Stimulated activated CD4-positive, alpha-beta T cell treated with anti-CD3 and anti-CD28 coated beads, Interleukin-4, amount 100 ng/mL, for 4 hours (primary cell): ENCODE data around the gene PRKAR2A.
"Not testable (repeated sequence)": the region's sequence is repeated elsewhere in the genome, so short reads cannot be mapped to it uniquely, and the experiment has no call there.

Experiments
- DNase-seq, 2 experiments: peaks; one replicate each; pipeline ENCODE4 v3.0.0-alpha.2; 2020

PRKAR2A gene

DNA sequence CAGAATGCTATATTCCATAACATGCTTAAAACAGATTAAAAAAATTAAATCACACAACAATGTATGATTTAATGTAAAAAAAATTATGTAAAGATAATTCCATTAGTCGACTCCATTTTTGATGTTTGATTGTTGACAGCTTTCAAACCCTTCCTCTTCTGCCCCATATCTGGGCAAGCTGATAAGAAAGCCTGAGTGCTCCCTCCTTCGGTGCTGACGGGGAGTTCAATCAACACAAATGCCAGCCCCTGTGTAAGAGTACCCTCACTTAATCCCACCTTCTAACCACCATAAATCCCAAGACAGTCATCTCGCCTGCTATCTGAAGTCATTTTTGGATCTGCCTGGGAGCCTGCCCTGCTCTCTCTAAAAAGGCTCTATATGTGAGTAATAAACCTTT lies 70.8 kb downstream of the PRKAR2A start:
- no peak for DNase-seq

DNA sequence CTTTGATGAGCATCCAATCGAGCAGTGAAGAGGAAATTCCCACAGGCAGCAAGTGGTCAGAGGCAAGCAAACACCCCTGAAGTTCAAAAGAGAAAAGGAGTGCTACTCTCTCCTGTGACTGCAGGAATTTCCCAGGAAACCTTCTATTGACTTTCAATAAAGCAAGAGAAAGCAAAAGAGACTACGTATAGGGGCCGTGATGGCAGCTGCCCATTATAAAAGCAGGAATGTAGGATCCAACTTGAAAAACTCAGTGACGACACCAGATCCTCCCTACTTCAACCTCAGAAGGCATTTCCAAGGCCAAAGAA lies 77.5 kb downstream of the PRKAR2A start:
- DNase-seq: no peak

DNA sequence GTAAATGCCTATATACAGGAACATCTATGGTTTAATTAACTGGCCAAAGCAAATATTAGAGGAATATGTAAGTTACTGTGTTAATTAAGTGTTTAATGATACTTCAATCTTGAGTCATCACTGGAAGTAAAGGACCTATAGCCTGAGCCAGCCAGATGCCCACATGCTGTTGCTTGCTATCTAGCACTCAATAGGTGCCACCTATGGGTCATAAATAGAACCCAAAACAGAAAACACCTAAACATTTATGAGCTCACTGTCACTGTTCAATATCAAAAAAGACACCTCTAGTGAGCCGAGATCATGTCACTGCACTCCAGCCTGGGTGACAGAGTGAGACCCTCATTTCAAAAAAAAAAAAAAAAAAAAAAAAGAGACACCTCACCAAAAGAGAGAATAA lies 82.3 kb downstream of the PRKAR2A start:
- DNase-seq: no peak

DNA sequence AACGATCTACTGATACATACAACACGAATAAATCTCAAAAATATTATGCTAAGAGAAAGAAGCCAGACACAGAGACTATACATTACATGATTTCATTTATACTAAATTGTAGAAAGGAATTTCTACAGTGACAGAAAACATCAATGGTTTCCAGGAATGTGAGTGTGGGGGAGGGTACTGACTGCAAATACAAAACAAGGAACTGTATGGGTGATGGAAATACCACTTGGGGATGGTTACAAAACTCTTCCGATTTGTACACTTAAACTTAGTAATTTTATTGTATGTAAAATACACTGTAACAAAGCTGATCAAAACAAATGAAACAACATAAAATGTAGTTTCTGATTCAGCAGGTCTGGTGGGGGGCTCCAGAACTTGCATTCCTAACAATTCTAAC lies 84.9 kb downstream of the PRKAR2A start:
- no peak for DNase-seq

DNA sequence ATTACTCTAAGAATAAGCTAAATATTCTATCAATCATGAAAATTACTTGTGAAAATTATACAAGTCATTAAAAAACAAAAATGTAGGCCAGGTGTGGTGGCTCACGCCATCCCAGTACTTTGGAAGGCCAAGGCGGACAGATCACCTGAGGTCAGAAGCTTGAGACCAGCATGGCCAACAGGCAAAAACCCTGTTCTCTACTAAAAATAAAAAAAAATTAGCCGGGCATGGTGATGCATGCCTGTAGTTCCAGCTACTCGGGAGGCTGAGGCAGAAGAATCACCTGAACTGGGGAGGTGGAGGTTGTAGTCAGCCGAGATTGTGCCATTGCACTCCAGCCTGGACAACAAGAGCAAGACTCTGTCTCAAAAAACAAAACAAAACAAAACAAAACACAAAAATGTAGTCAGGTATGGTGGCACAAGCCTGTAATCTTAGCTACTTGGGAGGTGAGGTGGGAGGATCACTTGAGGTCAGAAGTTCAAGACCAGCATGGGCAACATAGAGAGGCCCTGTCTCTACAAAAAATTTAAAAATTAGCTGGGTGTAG lies 87.6 kb downstream of the PRKAR2A start:
- DNase-seq: not testable (repeated sequence)

DNA sequence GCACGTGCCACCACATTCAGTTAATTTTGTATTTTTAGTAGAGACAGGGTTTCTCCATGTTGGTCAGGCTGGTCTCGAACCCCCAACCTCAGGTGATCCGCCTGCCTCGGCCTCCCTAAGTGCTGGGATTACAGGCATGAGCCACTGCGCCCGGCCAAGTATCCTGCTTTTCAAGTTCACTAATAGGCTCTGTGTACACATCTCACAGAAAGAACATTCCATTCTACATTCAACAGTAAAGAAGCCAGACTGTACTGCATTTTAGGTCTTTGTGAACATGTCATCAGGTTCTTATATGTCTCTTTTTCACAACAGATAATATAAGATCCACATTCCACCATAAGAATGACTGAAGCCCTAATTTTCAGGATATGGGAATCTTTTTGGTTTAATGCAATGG lies 88.1 kb downstream of the PRKAR2A start:
- DNase-seq: not testable (repeated sequence)

DNA sequence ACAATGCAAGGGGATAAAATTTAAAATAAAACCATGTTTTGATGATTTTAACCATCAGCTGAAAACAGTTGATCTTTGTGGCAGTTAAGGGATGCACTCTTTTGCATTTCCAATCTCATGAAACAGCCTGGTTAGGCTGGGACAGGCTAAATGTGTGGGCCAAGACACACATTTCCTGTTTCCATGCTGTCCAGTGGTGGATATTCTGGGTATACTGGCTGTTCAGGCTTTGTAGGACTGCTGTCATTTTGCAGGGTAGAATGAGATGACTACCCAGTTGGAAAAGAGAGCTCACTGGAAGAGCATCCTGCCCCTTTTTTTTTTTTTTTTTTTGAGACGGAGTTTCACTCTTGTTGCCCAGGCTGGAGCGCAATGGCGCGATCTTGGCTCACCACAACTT lies 88.6 kb downstream of the PRKAR2A start:
- DNase-seq: no peak

DNA sequence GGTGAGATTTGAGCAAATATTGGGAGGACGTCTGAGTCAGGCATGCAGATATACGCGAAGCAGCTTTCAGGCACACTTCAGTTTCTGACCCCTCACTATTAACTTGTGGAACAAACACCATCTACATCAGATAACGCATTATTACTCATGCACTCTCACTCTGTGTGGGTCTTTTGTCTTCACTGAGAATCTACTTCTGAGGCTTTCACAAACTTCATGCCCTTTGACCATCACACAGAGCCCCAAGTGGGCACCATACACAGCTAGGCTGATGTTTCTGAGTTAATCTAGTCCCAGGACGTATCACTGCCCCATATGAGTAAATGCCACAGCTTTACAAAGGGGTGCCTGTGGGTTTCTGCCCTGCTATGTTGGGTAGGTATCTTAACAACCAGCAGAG lies 91.0 kb downstream of the PRKAR2A start:
- DNase-seq: no peak

DNA sequence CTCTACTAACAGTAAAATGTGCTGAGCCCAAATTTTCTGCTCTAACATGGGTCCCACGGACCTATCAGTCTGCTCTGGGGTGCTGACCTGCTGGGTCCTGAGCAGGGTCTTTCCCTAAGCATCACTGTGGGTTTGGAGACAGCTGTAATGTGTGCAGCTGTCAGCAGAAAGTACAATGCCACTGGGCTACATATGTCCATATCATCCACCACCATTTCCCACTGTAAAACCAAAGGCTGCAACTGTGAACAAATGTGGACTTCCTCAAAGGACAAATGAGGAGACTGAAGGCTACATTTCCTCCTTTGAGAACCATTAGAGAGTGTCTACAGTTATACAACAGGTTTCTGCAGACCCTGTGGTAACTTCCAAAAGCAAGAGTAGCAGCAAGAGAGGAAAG lies 96.8 kb downstream of the PRKAR2A start:
- no peak for DNase-seq

DNA sequence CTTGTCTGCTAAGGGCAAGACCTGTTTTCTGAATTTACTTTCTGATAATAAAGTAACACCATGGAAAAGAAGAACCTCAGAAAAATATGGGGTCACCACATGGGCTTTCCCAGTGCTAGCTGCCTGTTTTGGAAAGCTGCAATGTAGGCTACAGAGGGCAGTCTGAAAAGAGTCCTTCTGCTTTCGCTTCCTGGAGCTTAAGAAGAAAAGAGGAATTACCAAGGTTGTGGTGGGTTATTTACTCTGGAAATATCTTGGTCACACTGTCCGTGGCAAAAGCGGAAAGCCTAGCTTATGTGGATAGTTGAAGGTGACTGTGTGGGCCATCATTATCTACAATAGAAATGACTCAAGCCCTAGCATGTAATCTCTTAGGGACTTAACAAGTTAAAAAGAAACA lies 98.9 kb downstream of the PRKAR2A start:
- DNase-seq: no peak

DNA sequence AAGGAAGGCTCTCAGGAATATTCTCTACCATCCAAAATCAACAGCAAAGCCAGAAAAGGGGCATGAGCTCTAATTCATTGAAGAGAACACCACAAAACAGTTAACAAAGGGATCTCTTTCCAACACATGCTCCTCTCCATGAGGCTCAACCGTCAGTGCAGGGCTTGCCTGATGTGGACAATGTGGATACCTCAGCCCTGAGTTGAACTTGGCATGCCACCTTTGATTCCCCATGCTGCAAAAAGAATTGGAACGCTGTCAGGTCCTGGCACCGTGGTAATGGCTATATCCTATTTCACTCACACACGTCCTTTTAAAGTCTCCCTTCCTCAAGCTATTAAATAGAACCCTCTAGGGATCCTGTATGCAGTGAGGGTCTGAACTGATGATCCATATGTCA lies 100.0 kb downstream of the PRKAR2A start:
- no peak for DNase-seq

DNA sequence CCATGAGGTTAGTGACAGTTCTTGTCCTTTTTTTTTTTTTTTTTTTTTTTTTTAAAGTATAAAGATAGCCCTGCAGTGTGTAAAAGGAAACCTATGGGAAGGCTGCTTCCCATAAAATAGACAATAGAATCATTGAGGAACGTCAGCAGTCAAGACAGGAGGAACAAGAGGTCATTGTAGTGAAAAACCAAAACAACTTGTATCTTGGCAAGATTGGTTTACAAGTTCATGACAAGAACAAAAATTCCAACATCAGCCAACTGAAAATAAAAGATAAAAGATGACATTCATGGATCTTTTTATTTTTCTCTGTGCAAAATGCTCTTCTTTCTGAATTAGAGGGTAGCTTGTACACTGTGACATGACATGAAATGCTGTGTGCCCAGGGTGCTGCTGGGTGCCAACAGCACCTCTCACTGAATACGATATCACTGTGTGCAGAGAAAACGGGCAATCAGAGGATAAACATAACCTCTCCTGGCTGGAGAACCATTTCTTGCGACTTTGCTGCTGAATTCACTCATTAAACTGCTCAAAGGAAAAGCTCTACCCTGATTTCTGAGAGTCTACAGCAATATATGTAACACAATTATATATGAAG lies 100.6 kb downstream of the PRKAR2A start:
- no peak for DNase-seq

DNA sequence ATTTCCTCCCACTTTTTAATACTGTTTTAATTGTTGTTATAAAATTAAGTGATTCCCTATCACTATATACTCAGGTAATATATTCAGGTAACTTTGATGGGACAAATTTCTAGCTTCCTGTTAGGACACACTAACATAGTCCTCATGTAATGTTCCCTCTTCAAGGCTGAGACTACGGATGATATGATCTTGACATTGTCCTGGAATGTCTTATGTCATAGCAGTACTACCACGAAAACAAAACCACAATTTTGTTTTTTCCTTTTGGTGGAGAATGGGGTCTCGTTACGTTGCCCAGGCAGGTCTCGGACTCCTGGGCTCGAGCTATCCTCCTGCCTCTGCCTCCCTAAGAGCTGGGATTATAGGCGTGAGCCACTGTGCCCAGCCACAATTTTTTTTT lies 103.9 kb downstream of the PRKAR2A start:
- DNase-seq: no peak

DNA sequence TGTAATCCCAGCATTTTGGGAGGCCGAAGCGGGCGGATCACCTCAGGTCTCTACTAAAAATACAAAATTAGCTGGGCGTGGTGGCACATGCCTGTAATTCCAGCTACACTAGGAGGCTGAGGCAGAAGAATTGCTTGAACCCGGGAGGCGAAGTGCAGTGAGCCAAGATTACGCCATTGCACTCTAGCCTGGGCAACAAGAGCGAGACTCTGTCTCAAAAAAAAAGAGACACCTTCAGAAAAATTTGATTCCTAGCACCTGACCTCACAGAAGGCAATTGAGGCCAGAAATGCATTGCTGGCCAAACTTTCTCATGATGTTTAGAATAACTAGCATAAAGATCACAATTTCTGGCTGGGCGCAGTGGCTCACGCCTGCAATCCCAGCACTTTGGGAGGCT lies 106.4 kb downstream of the PRKAR2A start:
- not testable (repeated sequence) for DNase-seq

DNA sequence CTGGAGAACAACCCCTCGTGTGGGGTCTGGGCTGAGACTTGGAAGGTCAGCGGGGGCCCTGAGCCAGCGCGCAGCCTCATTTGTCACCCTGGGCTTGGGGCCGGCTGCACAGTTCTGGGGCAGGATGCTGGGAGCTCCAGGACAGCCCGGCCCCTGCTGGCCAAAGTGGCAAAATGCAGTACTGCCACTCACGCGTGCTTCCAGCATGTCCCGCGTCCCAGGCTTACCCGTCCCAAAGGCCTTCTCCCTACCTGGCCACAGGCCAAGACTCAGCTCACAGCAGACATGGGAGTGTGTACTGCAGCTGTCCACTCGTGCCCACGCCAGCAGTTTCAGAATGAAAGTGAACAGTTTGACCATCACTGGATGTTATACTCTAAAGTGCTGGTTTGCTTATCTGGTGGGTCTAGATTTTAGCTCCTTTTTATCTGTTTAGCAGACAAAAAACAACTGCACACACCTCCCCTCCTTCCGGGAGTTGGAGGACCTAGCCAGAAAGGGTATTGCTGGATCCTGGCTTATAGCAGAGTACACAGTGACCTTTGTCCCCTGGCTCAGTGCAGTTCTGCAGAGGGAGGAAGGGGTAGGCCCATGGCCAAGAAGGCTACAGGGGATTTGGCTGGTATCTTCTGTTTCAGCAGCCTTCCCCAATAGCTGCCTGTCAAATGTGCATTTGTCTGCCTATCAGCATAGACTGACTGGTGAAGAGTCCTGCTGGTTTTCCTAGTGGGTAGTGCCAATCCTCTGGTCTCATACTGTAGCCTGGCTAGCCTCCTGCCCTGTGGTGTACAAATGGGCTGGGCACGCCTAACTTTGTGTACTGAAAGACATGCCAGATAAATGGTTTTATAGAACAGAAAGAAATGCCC lies 107.5 kb downstream of the PRKAR2A start:
- peak; percentile 27 to 41 for DNase-seq

DNA sequence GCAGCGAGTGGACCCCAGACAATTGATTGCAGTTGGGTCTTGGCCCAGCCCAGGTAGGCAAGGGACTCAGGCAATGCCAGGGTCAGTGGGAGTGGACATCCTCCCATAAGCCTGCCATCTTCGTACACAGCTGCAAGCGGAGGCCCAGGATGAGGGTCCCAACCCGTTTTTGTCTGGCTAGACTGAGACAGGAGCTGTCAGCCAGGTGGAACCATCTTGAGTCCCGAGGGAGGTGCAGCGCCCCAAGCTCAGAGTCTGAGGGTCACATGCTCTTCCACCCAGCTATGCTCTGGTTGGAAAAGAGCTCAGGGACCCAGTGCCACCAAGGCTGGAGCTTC lies 108.1 kb downstream of the PRKAR2A start:
- DNase-seq: no peak

DNA sequence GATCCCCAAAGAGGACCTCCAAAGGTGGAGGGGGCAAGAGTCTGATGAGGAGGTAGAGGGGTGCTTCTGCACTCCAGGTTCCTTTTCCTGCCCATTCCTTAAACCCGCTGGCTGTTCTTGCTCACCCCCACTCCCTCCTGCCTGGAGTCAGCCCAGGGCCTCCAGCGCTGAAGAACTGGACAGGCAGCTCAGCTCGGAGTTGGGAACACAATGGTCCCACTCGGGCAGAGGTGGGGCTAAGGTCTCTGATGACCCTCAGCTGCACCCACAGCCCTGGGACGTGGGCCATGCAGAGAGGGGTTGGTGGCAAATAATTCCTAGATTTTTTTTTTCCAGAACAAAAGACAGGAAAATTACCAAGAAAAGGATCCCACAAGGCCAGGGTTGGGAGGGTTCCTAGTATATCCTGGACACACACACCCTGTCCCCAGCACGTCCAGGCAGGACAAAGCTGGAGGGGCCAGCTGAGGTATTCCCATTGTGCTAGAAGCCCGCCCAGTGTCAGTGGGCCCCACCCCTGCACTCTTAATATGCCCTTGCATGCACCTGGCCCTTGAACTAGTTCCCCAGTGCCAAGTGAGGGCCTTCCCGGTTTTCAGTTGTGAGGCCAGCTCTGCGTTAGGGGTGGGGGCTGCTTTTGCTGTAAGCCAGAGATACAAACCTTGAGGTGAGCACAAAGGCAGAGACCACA lies 108.6 kb downstream of the PRKAR2A start:
- no peak for DNase-seq

DNA sequence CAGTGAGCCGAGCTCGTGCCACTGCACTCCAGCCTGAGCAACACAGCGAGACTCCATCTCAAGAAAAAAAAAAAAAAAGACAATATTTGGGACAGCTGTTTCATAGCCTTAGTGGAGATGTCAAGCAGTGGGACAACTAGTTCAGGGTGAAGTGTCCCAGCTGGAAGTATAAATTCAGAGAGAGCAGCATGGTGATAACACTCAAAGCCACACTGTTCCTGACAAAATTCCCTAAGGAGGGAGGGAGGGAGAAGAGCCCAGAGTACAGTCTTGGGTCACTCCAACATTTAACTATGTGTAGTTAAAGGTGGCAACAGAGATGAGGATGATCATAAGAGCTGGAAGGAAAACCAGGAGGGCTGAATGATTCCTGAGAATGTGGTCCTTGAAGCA lies 109.5 kb downstream of the PRKAR2A start:
- no peak for DNase-seq

DNA sequence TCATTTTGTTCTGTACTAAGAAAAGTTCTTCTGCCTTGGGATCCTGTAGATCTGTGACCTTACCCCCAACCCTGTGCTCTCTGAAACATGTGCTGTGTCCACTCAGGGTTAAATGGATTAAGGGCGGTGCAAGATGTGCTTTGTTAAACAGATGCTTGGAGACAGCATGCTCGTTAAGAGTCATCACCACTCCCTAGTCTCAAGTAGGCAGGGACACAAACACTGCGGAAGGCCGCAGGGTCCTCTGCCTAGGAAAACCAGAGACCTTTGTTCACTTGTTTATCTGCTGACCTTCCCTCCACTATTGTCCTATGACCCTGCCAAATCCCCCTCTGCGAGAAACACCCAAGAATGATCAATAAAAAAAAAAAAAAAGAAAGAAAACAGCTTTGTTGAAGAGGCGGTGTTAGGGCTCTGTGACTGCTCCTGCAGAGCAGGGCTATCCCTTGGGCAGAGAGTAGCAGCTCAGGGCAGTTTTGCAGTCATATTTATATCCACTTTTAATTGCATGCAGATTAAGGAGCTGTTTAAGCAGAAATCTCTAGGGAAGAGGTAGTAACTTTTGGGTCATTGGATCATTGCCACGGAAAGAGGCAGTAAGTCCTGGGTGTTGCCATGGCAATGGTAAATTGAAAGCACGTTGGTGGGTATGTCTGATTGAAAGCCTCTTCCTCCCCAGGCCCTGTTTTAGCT lies 112.5 kb downstream of the PRKAR2A start:
- DNase-seq: not testable (repeated sequence)

DNA sequence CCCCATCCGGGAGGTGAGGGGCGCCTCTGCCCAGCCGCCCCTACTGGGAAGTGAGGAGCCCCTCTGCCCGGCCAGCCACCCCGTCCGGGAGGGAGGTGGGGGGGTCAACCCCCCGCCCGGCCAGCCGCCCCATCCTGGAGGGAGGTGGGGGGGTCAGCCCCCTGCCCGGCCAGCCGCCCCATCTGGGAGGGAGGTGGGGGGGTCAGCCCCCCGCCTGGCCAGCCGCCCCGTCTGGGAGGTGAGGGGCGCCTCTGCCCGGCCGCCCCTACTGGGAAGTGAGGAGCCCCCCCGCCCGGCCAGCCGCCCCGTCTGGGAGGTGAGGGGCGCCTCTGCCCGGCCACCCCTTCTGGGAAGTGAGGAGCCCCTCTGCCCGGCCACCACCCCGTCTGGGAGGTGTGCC lies 113.1 kb downstream of the PRKAR2A start:
- not testable (repeated sequence) for DNase-seq

DNA sequence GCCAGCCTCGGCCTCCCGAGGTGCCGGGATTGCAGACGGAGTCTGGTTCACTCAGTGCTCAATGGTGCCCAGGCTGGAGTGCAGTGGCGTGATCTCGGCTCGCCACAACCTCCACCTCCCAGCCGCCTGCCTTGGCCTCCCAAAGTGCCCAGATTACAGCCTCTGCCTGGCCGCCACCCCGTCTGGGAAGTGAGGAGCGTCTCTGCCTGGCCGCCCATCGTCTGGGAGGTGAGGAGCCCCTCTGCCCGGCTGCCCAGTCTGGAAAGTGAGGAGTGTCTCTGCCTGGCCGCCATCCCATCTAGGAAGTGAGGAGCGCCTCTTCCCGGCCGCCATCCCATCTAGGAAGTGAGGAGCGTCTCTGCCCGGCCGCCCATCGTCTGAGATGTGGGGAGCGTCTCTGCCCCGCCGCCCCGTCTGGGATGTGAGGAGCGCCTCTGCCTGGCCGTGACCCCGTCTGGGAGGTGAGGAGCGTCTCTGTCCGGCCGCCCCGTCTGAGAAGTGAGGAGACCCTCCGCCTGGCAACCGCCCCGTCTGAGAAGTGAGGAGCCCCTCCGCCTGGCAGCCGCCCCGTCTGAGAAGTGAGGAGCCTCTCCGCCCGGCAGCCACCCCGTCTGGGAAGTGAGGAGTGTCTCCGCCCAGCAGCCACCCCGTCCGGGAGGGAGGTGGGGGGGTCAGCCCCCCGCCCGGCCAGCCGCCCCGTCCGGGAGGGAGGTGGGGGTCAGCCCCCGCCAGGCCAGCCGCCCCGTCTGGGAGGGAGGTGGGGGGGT lies 113.7 kb downstream of the PRKAR2A start:
- DNase-seq: not testable (repeated sequence)

DNA sequence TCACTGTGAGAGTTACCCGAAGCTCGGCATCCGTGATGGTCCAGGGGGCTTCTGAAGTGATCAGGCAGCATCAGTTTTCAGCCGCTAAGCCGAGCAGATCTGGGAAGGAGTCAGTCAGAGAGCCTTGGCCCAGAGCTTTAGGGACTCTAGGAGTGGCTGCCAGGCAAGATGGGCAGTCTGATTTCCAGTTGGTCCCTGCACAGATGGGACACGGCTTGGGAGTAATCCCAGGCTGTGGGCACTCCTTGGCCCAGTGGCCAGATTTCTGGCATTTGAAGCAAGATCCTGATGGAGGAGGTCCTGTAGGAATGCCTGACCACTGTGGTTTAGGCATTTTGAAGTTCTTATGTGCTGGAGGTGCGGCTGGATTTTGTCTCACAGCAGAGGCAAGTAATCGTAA lies 120.2 kb downstream of the PRKAR2A start:
- no peak for DNase-seq
